Epithelial cell of proximal tubule (primary cell): ENCODE measurements around the gene RMND1. TPM values are rescaled to one million over a fixed set of nuclear protein-coding genes. Genes with fewer than 3 reads are reported as not detected.
"Not testable (repeated sequence)": the region's sequence is repeated elsewhere in the genome, so short reads cannot be mapped to it uniquely, and the experiment has no call there.

ENCODE experiments used
- DNase-seq: peaks from one replicate; pipeline ENCODE4 v3.0.0-alpha.2; 2011; ENCODE audit warnings: low read depth
- H3K4me3 ChIP-seq: 2 replicates; pipeline ENCODE4 v1.5.1; 2011; ENCODE audit warnings: low read depth, mild to moderate bottlenecking, low read length
- CTCF ChIP-seq: conservative IDR thresholded peaks from 2 replicates; pipeline ENCODE4 v1.5.1; 2012; ENCODE audit warnings: low read depth, mild to moderate bottlenecking, low read length
- total RNA-seq: library from RNA; depleted of rRNA; stranded (reverse); fragments of >200 nt; gene quantifications from 2 replicates; pipeline ENCODE4 v1.2.3, GENCODE V29; 2015

RMND1 gene
- total RNA-seq, 1 donor from 2014 or later: 24.7 TPM

GRCh38 chr6:151452750-151453427 is 963 bp upstream of the RMND1 start:
- no peak for TF ChIP-seq CTCF
- DNase-seq: no peak
- H3K4me3 ChIP-seq: peak overlapping the region; percentile 83

- no peak for DNase-seq
- peak overlapping the region; percentile 95 for H3K4me3 ChIP-seq
These were observed 443 bp downstream of the RMND1 start for GRCh38 chr6:151451417-151451949.

GRCh38 chr6:151450928-151451327 is 998 bp downstream of the RMND1 start:
- peak overlapping the region; percentile 95 for H3K4me3 ChIP-seq
- not testable (repeated sequence) for DNase-seq

More at GRCh38 chr6:151451417-151451949, 443 bp downstream of the RMND1 start:
- no peak for TF ChIP-seq CTCF

GRCh38 chr6:151448623-151449022 is 3.3 kb downstream of the RMND1 start:
- TF ChIP-seq CTCF: peak; percentile 33
- H3K4me3 ChIP-seq: no peak overlapping the region
- DNase-seq: no peak

- TF ChIP-seq CTCF: no peak
- no peak for DNase-seq
- H3K4me3 ChIP-seq: no peak overlapping the region
These were observed 4.7 kb downstream of the RMND1 start for GRCh38 chr6:151447237-151447636.

- no peak for TF ChIP-seq CTCF
- no peak overlapping the region for H3K4me3 ChIP-seq
- no peak for DNase-seq
These were observed 6.4 kb downstream of the RMND1 start for GRCh38 chr6:151445482-151445881.

GRCh38 chr6:151443911-151444621 is 7.9 kb downstream of the RMND1 start:
- H3K4me3 ChIP-seq: no peak overlapping the region
- TF ChIP-seq CTCF: no peak
- no peak for DNase-seq
